SH-SY5Y (cell line): ENCODE data around the gene APOL1.

ENCODE experiments used
- GATA2 ChIP-seq: IDR thresholded peaks from 2 replicates; pipeline ENCODE4 v1.6.1; 2011; ENCODE audit warnings: mild to moderate bottlenecking, low read depth, low read length
- GATA3 ChIP-seq: IDR thresholded peaks from 2 replicates; pipeline ENCODE4 v1.6.1; 2011; ENCODE audit warnings: low read depth, mild to moderate bottlenecking, low read length, moderate library complexity

- TF ChIP-seq GATA3 = no peak
- no peak for TF ChIP-seq GATA2
These were observed 29.4 kb upstream of the APOL1 start for GRCh38 chr22:36223504-36223903.
